NCI-H69 (cell line): ENCODE data around the gene PPP3CA.
"Not testable (repeated sequence)": the region's sequence is repeated elsewhere in the genome, so short reads cannot be mapped to it uniquely, and the experiment has no call there.

Experiments used
- DNase-seq: peaks from one replicate; lab custom pipeline; 2025; lab: John Stamatoyannopoulos, UW

PPP3CA gene

GRCh38 chr4:101217353-101218031 lies 129.8 kb downstream of the PPP3CA start:
- DNase-seq = peak; percentile 14

GRCh38 chr4:101211146-101211553 lies 136.2 kb downstream of the PPP3CA start:
- DNase-seq = peak; percentile 80

GRCh38 chr4:101210331-101210730 lies 137.0 kb downstream of the PPP3CA start:
- DNase-seq = no peak

GRCh38 chr4:101208171-101208570 lies 139.2 kb downstream of the PPP3CA start:
- peak; percentile 17 for DNase-seq

GRCh38 chr4:101205916-101206315 lies 141.4 kb downstream of the PPP3CA start:
- DNase-seq = peak; percentile 62

- DNase-seq = peak; percentile 94
Measured at GRCh38 chr4:101201421-101201820, 145.9 kb downstream of the PPP3CA start.

- DNase-seq = peak; percentile 54
Measured at GRCh38 chr4:101200561-101200960, 146.8 kb downstream of the PPP3CA start.

- peak; percentile 41 for DNase-seq
Measured at GRCh38 chr4:101199507-101200285, 147.6 kb downstream of the PPP3CA start.

- peak; percentile 97 for DNase-seq
Measured at GRCh38 chr4:101198682-101199339, 148.5 kb downstream of the PPP3CA start.

- peak; percentile 26 for DNase-seq
Measured at GRCh38 chr4:101197350-101197749, 150.0 kb downstream of the PPP3CA start.

GRCh38 chr4:101192244-101192643 lies 155.1 kb downstream of the PPP3CA start:
- DNase-seq = no peak

GRCh38 chr4:101191302-101192098 lies 155.8 kb downstream of the PPP3CA start:
- peak; percentile 66 for DNase-seq

GRCh38 chr4:101190751-101191150 lies 156.6 kb downstream of the PPP3CA start:
- DNase-seq = no peak

GRCh38 chr4:101188906-101189305 lies 158.4 kb downstream of the PPP3CA start:
- no peak for DNase-seq

- DNase-seq = peak; percentile 45
Measured at GRCh38 chr4:101187841-101188240, 159.5 kb downstream of the PPP3CA start.

GRCh38 chr4:101186567-101187184 lies 160.7 kb downstream of the PPP3CA start:
- peak; percentile 27 for DNase-seq

GRCh38 chr4:101184668-101185067 lies 162.7 kb downstream of the PPP3CA start:
- no peak for DNase-seq

GRCh38 chr4:101183666-101184373 lies 163.5 kb downstream of the PPP3CA start:
- DNase-seq = no peak

- no peak for DNase-seq
Measured at GRCh38 chr4:101183221-101183620, 164.1 kb downstream of the PPP3CA start.

- not testable (repeated sequence) for DNase-seq
Measured at GRCh38 chr4:101182688-101183087, 164.6 kb downstream of the PPP3CA start.

- DNase-seq = no peak
Measured at GRCh38 chr4:101178731-101179130, 168.6 kb downstream of the PPP3CA start.
